ENCODE measurements around the gene CHRDL2.

- no peak for TF ChIP-seq CTCF (IDR thresholded peaks at IDR 0.05)
- no peak for TF ChIP-seq EZH2 (IDR thresholded peaks at IDR 0.05; ENCODE audit: borderline replicate concordance, insufficient read depth, low read depth, low read length, poor library complexity, severe bottlenecking)
These were observed 22.1 kb downstream of the CHRDL2 start for GRCh38 chr11:74709175-74709574.
